GM21447 (cell line): ENCODE measurements around the gene MPG.

Experiments used
- ATAC-seq: cut with Tn5 transposase; IDR thresholded peaks from one replicate; pipeline ENCODE4 v1.9.1; 2021; ENCODE audit not compliant: unreplicated experiment

Gene MPG

DNA sequence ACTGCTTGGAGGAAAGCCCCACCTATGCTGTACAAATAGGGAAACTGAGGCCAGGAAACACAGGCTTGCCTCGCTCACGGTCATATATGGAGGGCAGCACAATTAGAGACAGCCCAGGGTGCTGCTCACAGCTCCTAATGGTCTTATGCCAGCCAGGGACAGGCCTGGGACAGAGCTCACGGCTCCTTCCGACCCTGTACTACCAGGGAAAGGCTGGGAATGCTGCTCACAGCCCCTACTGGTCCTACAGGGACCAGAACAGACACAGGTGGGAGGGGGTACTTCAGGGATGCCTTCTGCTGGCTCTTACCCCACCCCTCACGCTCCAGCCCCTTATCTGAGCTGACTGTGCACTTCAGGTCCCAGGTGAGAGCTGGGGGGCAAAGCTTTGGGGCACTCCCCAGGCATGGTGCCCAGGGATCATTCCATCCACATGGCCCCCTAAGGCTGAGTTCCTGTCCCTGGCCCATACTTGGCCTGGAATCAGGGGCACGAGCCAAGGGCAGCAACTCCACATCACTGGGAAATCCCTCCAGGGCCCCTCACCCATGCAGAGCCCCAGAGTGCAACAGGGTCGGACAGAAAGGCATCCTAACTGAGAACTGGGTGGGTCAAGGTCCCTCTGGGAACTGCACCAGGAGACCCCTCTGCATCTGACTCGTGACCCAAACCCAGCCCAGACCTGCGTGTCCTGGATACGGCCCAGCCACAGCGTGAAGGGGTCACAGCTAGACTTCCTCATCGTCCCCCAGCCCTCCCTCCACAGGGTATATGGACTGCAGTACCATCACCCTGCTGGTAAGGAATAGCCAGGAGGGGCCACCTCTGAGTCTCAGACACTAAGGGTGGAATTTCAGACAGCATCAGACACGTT is 11.5 kb upstream of the MPG start:
- no peak for ATAC-seq

DNA sequence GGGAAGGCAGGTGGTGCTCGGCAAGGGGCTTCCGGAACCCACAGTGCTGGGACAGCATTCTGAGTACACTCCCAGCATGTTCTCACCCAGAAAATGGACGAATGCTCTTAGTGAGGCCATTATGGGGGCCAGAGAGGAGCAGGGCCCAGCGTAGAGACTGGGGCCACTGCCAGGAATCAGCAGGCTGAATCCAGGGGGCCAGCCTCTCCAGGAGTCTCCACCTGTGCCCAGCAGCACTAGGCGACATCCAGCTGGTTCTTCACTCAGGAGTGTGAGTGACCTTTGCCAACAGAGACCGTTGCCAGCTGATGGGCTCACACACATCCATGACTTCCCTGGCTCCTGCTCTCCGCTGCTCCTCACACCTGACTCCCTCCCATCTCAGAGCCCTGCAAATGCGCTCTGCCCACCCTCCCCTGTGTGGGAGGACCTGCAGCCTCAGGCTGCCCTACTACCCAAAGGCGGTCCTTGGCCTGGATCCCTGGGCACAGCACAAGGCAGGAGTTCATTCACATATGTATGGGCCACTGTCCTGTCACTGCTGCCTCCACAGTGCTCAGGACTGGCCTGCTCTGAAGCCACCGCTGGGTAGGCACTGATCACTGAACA is 10.7 kb upstream of the MPG start:
- no peak for ATAC-seq

DNA sequence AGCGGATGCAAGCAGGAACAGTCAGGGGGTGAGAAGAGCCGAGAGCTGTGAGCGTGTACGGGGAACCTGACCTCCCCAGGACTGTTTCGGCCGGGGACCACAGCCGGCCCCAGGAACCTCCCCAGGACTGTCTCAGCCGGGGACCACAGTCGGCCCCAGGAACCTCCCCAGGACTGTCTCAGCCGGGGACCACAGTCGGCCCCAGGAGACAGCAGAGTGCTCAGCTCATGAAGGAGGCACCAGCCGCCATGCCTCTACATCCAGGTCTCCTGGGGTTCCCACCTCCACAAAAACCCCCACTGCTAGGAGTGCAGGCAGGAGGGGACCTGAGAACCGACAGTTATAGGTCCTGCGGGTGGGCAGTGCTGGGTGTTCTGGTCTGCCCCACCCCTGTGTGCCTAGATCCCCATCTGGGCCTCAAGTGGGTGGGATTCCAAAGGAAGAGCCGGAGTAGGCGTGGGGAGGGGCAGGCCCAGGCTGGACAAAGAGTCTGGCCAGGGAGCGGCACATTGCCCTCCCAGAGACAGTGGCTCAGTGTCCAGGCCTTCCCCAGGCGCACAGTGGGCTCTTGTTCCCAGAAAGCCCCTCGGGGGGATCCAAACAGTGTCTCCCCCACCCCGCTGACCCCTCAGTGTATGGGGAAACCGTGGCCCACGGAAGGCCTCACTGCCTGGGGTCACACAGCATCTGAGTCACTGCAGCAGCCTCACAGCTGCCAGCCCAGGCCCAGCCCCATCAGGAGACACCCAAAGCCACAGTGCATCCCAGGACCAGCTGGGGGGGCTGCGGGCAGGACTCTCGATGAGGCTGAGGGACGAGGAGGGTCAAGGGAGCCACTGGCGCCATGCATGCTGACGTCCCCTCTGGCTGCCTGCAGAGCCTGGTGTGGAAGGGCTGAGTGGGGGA is 9.9 kb upstream of the MPG start:
- no peak for ATAC-seq

DNA sequence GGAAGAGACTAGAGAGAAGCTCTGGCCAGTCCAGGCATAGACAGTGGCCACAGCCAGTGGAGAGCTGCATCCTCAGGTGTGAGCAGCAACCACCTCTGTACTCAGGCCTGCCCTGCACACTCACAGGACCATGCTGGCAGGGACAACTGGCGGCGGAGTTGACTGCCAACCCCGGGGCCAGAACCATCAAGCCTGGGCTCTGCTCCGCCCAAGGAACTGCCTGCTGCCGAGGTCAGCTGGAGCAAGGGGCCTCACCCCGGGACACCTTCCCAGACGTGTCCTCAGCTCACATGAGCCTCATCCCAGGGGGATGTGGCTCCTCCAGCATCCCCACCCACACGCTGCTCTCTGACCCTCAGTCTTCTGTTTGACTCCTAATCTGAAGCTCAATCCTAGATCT is 8.8 kb upstream of the MPG start:
- ATAC-seq = no peak

DNA sequence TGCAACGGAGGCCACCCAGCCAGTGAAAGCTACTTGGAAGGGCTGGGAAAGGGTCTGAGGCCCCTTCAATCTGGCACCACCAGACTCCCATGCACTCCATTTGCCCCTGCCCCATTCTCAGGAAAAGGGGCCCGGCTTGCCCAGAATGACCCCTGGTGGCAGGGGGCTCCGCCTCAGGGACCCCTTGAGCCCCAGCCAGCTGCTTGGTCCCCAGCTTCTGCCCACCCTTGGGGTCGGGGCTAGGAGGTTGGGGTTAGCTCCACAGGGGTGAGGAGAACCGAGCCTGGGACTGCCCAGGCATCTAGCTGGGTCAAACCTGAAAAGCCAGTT is 6.8 kb upstream of the MPG start:
- ATAC-seq = no peak

DNA sequence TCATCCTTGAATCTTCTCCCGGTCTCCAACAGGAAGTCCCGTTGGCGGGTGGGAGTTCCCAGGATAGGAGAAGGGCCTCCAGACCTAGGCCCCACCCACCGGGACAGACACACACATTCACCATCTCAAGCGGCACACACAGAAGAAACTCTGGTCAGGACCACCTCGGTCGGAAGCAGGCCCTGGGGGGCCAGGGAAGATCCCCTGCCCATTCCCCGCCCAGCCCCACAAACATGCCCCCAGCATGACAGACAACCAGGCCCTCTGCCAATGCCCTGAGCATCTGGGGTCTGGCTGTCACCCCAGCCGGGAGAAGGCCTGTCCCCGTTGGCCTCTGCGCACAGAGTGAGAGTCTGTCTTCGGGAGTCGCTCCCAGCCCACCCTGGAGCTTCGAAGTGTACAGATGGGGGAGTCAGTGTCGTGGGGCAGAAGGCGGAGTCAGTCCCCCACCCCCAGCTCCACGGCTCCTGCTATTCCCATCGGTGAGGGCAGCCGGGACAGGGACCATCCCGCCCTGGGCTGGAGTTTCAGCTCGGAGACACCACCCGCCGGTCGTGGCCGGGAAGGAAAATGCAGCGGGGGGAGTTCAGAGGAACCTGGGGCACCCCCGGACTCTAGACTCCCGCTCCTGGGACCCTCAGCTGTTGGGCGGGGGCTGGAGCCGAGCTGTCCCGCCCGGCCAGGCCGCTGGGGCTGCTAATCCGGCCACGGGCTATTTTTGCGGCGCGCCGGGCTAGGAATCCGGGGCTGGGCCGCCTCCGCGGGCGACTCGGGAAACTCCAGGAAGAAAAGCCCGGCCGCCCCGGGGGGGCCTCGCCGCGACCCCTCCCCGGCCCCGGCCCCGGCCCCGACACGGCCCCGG is 6.3 kb upstream of the MPG start:
- no peak for ATAC-seq

DNA sequence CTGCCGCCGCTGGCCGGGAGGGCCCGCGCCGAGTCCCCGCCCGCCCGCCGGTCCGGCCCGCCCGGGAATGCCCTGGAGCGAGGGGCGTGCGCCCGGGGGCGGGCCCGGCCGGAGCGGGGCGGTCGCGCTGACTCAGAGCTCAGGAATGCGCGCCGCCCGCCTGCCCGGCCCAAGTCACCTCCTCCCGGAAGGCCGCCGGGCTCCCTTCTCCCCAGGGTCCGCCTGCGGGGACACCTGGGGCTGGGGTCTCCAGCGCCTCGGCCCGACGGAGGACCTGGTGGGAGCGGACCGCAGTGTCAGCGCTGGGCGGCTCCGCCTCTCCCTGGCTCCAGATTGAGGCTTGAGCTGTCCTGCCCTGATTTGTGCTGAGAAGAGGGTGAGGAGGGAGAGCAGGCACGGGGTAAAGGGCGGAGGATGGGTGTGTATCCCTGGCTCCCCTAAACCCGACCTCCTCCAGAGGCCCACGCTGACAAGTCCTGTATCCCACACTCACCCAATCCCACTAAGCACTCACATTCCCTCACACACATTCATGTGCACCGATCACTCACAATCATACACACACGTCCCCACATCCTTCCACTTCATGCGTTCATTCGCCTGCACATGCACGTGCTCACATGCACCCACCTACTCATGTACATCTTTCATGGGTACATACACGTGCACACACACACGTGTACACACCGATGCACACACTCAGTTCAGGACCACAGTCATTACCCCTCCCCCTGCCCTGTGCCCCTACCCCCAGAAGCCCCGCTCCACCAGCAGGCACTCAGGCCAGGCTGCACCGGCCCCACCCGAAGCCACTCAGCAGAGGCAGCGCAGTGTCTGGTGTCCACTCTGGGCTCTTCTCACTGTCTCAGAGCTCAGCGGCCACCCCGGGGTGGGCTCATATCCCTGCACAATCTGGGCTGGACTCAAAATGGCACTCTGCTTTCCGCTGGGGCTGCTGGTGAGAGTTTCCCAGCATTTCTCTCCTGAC is 5.2 kb upstream of the MPG start, which contains the start of gene RHBDF1:
TSS of gene RHBDF1 (minus strand) at position 71 of the 988 bp plus-strand sequence. CDS start 7,616 bp downstream, outside the sequence.
- ATAC-seq = no peak

DNA sequence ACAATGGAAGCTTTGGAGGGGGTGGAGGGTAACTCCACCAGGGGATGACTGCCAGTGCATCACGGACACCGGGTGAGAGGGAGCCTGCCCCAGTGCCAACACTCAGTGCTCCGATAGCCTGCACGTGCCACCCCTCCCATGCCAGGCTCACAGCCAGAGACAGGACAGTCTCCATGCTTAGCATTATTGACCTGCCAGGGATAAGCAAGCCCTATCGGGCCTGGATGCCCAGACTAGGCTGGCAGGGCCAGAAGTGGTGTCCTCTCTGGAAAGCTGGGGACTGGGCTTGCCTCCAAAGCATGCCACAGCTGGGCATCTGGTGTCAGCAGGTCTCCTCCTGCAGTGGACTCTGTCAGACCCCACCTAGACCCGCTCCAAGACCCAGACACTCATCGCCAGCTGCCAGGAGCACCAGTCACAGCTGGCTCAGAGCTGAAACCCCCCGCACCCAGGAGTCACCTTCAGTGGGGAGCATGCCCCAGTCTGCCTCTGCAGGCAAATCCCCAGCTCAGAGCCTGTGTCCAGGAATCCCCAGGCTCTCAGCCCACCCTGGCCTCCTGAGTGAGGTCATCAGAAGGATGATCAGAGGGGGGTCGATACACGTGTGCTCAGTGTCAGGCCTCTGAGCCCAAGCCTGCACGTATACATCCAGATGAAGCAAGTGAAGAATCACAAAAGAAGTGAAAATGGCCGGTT is 3.8 kb upstream of the MPG start:
- ATAC-seq = no peak

DNA sequence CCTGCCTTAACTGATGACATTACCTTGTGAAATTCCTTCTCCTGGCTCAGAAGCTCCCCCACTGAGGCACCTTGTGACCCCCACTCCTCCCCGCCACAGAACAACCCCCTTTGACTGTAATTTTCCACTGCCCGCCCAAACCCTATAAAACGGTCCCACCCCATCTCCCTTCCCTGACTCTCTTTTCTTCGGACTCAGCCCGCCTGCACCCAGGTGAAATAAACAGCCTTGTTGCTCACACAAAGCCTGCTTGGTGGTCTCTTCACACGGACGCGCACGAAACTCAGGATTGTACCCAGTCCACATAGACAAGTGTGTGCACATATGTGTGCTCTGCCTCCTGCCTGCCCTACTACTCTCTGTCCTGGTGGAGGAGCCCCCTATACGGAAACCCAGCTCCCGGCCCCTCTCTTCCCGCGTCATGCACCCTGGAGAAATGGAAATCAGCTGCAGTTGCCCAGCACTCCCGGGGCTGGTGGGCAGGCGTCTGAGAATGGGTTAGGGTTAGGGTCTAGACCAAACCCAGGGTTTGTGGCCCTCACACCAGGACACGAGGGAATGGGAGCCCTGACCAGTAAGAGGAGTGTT is 3.2 kb upstream of the MPG start:
- ATAC-seq = no peak

DNA sequence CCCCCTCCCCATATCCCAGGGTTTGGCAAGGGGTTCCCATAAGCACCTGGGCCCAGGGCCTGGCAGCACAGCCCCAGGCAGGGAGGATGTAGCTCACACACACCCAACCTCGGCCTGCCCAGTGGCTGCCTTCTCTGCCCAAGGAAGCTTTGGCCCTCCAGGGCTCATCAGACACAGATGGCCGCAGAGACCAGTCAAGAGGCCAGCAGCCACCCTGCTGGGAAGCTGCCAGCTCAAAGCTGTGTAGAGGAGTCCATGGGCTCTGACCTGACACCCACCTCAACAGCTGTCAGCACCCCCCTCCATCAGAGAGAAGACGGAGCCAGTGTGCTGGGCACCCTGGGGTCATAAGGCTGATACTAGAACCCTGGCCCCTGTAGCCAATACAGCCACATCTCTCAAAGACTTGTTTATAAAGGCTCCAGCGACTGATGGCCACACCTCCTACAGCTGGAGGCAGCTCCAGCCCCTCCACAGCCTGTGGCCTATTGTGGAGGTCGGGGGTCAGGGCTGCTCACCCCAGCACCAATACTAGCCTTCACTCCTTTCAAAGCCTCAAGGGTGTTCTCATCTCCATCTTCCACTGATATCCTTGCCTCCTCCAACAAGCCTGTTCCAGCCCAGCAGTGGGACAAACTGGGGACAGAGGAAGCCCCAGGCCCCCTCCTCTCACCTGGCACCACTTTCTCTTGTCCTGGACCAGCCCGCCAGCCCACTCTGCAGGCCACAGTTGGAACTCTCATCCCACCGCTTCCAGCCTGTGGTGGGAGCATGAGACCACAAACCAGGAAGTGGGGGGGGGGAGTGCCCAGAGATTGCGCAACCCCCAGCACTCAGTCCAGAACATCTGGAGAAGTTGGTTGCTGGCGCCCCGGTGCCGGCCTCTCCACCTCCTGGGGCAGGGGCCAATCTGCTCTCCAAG is 2.2 kb upstream of the MPG start:
- ATAC-seq = no peak

DNA sequence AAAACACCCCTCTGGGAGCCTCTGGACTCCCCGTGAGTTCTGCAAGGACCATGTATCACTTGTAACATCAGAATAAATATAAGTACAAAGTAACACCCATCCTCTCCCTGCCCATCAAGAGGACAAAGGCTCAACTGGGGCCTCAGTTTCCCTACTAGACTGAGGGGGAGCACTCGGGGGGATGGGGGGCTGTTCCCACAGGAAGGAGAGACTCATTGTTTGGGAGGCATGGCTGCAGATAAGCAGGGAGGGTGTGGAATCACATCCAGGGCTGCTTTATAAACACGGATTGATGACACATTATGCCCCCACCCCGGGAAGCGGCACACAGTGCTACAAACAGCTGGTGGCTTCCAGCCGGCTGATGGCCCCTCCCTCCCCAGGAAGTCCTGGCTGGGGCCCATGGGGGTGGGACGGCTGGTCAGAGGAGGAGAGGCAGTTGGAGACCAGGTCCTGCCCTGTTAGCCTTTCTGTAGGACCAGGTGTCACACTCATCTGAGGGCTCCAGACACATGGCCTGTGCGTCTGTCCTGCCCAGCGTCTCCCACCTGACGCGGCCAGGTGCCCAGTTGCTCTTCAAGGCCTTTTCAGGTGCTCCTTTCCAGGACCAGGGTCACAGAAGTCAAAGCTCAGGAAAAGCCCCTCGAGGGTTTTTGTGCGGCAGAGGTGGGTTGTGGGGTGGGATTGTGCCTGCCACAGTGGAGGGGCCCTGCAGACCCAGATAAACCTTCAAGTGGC is 1.3 kb upstream of the MPG start:
- ATAC-seq = no peak

DNA sequence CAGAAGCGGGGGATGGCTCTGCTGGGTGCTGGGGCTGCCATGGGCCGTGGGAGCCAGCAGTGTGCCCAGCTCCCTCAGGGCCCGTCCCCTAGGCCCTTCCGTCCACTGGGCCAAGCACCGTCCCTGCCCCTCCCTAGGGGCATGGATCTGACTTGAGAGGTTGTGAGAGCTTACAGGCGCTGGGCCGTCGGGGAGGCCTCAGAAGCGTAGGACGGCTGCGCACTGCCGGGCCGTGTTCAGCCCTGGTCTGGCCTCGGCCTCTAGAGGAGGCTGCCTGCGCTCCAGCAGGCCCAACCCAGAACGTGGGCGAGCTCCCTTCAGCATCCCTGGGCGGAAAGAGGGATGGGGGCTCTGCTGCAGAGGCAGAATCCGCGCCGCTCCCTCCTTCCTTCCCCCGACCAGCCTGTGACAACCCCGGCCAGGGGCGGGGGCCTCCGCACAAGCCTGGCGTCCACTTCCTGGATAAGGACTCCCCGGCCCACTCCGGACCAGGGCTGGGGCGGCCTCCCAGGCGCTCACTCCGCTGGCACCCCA is 685 bp upstream of the MPG start:
- peak; percentile 27 for ATAC-seq

DNA sequence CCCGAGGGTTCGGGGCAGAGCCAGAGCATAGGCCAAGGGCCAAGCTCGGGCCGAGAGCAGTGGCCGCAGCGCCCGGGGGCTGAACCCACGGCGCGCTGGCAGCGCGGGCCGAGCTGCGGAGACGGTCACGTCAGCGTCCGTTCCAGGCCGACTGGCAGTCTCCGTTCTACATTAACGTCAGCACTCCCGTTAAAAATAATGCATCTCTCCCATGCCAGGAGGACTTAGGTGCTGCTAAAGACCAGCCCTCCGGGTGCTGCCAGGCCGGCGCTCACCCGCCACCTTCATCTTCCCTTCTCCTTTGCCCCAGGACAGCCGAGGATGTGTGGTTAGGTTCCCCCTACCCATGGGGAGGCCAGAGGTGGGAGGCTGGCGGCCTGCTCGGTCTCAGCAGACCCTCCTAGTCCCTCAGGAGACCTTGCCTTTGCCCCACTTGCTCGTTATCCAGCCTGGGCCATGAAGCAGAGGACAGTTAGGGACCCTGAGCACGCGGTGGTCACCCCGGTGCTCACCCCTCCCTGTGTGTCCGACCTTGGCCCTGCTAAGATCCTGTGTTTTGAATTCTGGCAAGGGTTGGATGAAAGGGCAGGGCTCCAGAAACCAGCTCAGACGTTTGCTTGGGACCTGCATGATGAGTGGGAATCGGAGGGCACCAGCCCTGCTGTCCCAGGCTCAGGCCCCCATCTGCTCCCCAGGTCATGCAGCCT is 572 bp downstream of the MPG start:
- ATAC-seq = no peak

DNA sequence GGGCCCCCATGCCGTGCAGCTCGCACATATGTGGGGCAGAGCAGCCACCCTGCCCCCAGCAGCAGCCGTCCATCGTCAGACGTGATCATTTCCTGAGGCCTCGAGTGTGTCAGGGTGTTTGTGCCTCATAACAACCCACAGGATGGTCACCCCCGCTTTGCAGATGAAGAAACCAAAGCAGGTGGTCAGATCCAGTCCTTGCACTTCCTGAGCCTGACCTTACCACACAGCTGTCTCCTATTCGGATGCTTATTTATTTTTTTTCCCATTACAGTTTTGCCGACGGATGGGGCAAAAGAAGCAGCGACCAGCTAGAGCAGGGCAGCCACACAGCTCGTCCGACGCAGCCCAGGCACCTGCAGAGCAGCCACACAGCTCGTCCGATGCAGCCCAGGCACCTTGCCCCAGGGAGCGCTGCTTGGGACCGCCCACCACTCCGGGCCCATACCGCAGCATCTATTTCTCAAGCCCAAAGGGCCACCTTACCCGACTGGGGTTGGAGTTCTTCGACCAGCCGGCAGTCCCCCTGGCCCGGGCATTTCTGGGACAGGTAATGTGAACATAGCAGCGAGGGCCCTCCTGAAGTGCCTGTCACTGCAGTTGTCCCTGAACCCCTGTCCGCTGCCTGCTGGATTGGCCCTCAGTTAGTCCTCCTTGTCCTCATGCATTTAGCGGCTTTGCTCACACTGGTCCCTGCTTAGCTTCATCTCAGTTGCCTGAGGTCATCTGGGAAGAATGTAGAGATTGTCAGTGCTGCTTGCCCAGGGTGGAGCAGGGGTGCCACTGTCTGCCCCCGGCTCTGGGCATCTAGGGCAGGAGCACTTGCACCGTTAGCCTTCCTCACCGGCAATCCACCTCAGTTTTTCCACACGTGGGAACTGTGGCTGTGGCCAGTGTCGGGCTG is 1.4 kb downstream of the MPG start:
- ATAC-seq = no peak

DNA sequence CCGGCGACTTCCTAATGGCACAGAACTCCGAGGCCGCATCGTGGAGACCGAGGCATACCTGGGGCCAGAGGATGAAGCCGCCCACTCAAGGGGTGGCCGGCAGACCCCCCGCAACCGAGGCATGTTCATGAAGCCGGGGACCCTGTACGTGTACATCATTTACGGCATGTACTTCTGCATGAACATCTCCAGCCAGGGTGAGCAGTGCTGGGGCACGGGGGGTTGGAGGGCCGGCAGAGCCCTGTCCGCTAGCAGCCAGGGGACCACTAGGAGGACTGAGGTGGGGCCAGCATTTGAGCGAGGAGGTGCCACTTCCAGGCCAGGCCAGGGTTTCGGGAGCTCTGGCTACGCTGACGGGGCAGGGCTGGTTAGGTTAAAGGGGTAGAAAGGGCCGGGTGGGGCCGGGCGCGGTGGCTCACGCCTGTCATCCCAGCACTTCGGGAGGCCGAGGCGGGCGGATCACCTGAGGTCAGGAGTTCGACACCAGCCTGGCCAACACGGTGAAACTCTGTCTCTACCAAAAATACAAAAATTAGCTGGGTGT is 5.1 kb downstream of the MPG start:
- no peak for ATAC-seq
